HEK293 (cell line): Measurements from ENCODE around the gene CSNK1G1.

Experiments
- CTCF ChIA-PET: fragments of 350-600 bp; formaldehyde crosslinking; extraction: SDS; loops from one replicate; lab custom pipeline; 2021; ENCODE audit warnings: antibody characterized with exemption; lab: Yijun Ruan, JAX
- POLR2A ChIA-PET: fragments of 300-600 bp; formaldehyde crosslinking; extraction: SDS; loops from one replicate; lab custom pipeline; 2020; ENCODE audit warnings: antibody characterized with exemption, inconsistent platforms; lab: Yijun Ruan, JAX
- H3K27ac ChIP-seq: fragments of 200-500 bp; sonication (Bioruptor generic); 2 replicates; pipeline ENCODE4 v1.5.1; 2014; ENCODE audit warnings: low read depth, low read length, control low read depth, inconsistent platforms; ENCODE audit errors: extremely low read depth
- H3K36me3 ChIP-seq, 2 experiments: fragments of 200-500 bp in 1 of 2; sonication (Bioruptor generic) in 1 of 2; 1 replicate in 1 of 2; 2 replicates in 1 of 2; pipeline ENCODE4 v1.5.1; 2014 to 2017; ENCODE audit warnings: inconsistent platforms in 2 of 2, low read length in 2 of 2; ENCODE audit not compliant: control insufficient read depth in 2 of 2, insufficient read depth in 1 of 2
- H3K4me1 ChIP-seq: fragments of 200-500 bp; sonication (Bioruptor generic); 2 replicates; pipeline ENCODE4 v1.5.1; 2014; ENCODE audit warnings: mild to moderate bottlenecking, low read length, inconsistent platforms; ENCODE audit not compliant: control insufficient read depth, insufficient read depth
- H3K4me3 ChIP-seq: 2 replicates; pipeline ENCODE4 v1.5.1; 2011; ENCODE audit warnings: low read depth, mild to moderate bottlenecking, control low read depth, low read length, moderate library complexity
- H3K9me3 ChIP-seq: fragments of 200-500 bp; sonication (Bioruptor generic); 2 replicates; pipeline ENCODE4 v1.5.1; 2014; ENCODE audit warnings: low read depth, low read length, inconsistent platforms; ENCODE audit not compliant: control insufficient read depth, insufficient read depth
- BCL11A ChIP-seq: fragments of 450-650 bp; formaldehyde crosslinking; IDR thresholded peaks from 2 replicates; pipeline ENCODE4 v1.5.1; 2016; ENCODE audit warnings: low read depth, missing biosample characterization, missing genetic modification characterization
- MEIS1 ChIP-seq: sonication (generic); formaldehyde crosslinking; IDR thresholded peaks from 2 replicates; pipeline ENCODE4 v1.8.1; 2022; ENCODE audit warnings: missing genetic modification reagents, mild to moderate bottlenecking, borderline replicate concordance
- PBX3 ChIP-seq: sonication (generic); formaldehyde crosslinking; IDR thresholded peaks from 2 replicates; pipeline ENCODE4 v1.8.1; 2022; ENCODE audit warnings: mild to moderate bottlenecking, moderate library complexity, missing genetic modification reagents
- TSHZ1 ChIP-seq: fragments of 450-650 bp; formaldehyde crosslinking; IDR thresholded peaks from 2 replicates; pipeline ENCODE4 v1.5.1; 2016; ENCODE audit warnings: missing biosample characterization, missing genetic modification characterization, borderline replicate concordance
- YY2 ChIP-seq: fragments of 450-650 bp; formaldehyde crosslinking; IDR thresholded peaks from 2 replicates; pipeline ENCODE4 v1.5.1; 2016; ENCODE audit warnings: missing biosample characterization, missing genetic modification characterization
- ZBTB1 ChIP-seq: fragments of 450-650 bp; formaldehyde crosslinking; IDR thresholded peaks from 2 replicates; pipeline ENCODE4 v1.5.1; 2016; ENCODE audit warnings: missing biosample characterization, missing genetic modification characterization
- ZBTB10 ChIP-seq: fragments of 450-650 bp; formaldehyde crosslinking; IDR thresholded peaks from 2 replicates; pipeline ENCODE4 v1.5.1; 2016; ENCODE audit warnings: missing biosample characterization, missing genetic modification characterization
- ZNF112 ChIP-seq: fragments of 450-650 bp; formaldehyde crosslinking; IDR thresholded peaks from 2 replicates; pipeline ENCODE4 v1.5.0; 2017; ENCODE audit warnings: missing biosample characterization, missing genetic modification characterization
- ZNF133 ChIP-seq: fragments of 450-650 bp; formaldehyde crosslinking; IDR thresholded peaks from 2 replicates; pipeline ENCODE4 v1.5.1; 2016; ENCODE audit warnings: missing biosample characterization, missing genetic modification characterization
- ZNF169 ChIP-seq: fragments of 450-650 bp; formaldehyde crosslinking; IDR thresholded peaks from 2 replicates; pipeline ENCODE4 v1.5.1; 2016; ENCODE audit warnings: missing biosample characterization, missing genetic modification characterization
- ZNF23 ChIP-seq: fragments of 450-650 bp; formaldehyde crosslinking; IDR thresholded peaks from 2 replicates; pipeline ENCODE4 v1.5.1; 2016; ENCODE audit warnings: missing biosample characterization, missing genetic modification characterization, borderline replicate concordance
- ZNF280C ChIP-seq: fragments of 450-650 bp; formaldehyde crosslinking; IDR thresholded peaks from 2 replicates; pipeline ENCODE4 v1.5.1; 2016; ENCODE audit warnings: missing biosample characterization, missing genetic modification characterization
- ZNF416 ChIP-seq: fragments of 450-650 bp; formaldehyde crosslinking; IDR thresholded peaks from 2 replicates; pipeline ENCODE4 v1.5.1; 2016; ENCODE audit warnings: missing biosample characterization, missing genetic modification characterization
- ZNF521 ChIP-seq: fragments of 450-650 bp; formaldehyde crosslinking; IDR thresholded peaks from 2 replicates; pipeline ENCODE4 v1.5.1; 2017; ENCODE audit warnings: missing biosample characterization, mild to moderate bottlenecking, missing genetic modification characterization
- ZNF585B ChIP-seq: fragments of 450-650 bp; formaldehyde crosslinking; IDR thresholded peaks from 2 replicates; pipeline ENCODE4 v1.5.1; 2016; ENCODE audit warnings: missing biosample characterization, missing genetic modification characterization
- ZNF776 ChIP-seq: fragments of 450-650 bp; formaldehyde crosslinking; IDR thresholded peaks from 2 replicates; pipeline ENCODE4 v1.5.0; 2017; ENCODE audit warnings: missing biosample characterization, missing genetic modification characterization, borderline replicate concordance
- ZNF792 ChIP-seq: fragments of 450-650 bp; formaldehyde crosslinking; IDR thresholded peaks from 2 replicates; pipeline ENCODE4 v1.5.1; 2016; ENCODE audit warnings: missing biosample characterization, missing genetic modification characterization
- ZSCAN16 ChIP-seq: fragments of 450-650 bp; formaldehyde crosslinking; IDR thresholded peaks from 2 replicates; pipeline ENCODE4 v1.5.1; 2016; ENCODE audit warnings: missing biosample characterization, missing genetic modification characterization

The CSNK1G1 gene

GRCh38 chr15:64134345-64134829, 221.6 kb downstream of the CSNK1G1 start:
- no peak for TF ChIP-seq ZSCAN16 (tag by site-specific recombination)
- TF ChIP-seq ZNF112, result no peak
- no peak for TF ChIP-seq MEIS1
- no peak for TF ChIP-seq BCL11A (tag by site-specific recombination)
- TF ChIP-seq ZNF133 (tag by site-specific recombination), result no peak
- TF ChIP-seq ZNF169 (tag by site-specific recombination), result no peak
- no peak for TF ChIP-seq ZBTB1
- no peak for TF ChIP-seq ZNF23 (tag by site-specific recombination)
- no peak for TF ChIP-seq ZNF585B (tag by site-specific recombination)
- TF ChIP-seq ZBTB10 (tag by site-specific recombination), result no peak
- TF ChIP-seq ZNF416 (tag by site-specific recombination), result no peak
- no peak for TF ChIP-seq PBX3 (CRISPR knock-in tag)
- no peak for TF ChIP-seq ZNF280C (tag by site-specific recombination)
- no peak for TF ChIP-seq ZNF521 (tag by site-specific recombination)
- no peak for TF ChIP-seq ZNF776
- no peak for TF ChIP-seq ZNF792
- TF ChIP-seq TSHZ1 (tag by site-specific recombination), result no peak
- TF ChIP-seq YY2 (tag by site-specific recombination), result no peak
- POLR2A ChIA-PET, result interaction anchor here (0.6 kb wide), 1 partner anchor 287 kb away, joined by 3 read pairs; no protein-coding TSS in a partner anchor
- no peak overlapping the region for H3K27ac ChIP-seq

More at GRCh38 chr15:64134345-64134829, 221.6 kb downstream of the CSNK1G1 start:
- CTCF ChIA-PET, result interaction anchor here (0.6 to 1.6 kb wide), 2 partner anchors 9 to 15 kb away, joined by 3 to 7 read pairs; no protein-coding TSS in a partner anchor
- Histone ChIP-seq H3K4me3 (no peak overlapping the region), H3K9me3 (no peaks in the 10 kb centered on the region), H3K4me1 (no peaks in the 10 kb centered on the region), H3K36me3 (peaks cover 0 to 86% of the 10 kb centered on the region in 2 experiments)
